Activated CD8-positive, alpha-beta T cell treated with anti-CD3 and anti-CD28 coated beads for 36 hours (primary cell): ENCODE measurements around the gene OR6X1. TPM values are rescaled to one million over a fixed set of nuclear protein-coding genes. Genes with fewer than 3 reads are reported as not detected.
"Not testable (repeated sequence)": the region's sequence is repeated elsewhere in the genome, so short reads cannot be mapped to it uniquely, and the experiment has no call there.

ENCODE experiments used
- ATAC-seq: fragments of 200-7000 bp; cut with Tn5 transposase; one replicate; pipeline ENCODE4 v1.10.0; 2021; ENCODE audit warnings: mild to moderate bottlenecking, moderate library complexity
- CTCF ChIA-PET: fragments of 350-600 bp; sonication (Branson Sonifier 250); formaldehyde crosslinking; loops from one replicate; lab custom pipeline; 2021; ENCODE audit warnings: antibody characterized with exemption; lab: Charles Lee
- POLR2A ChIA-PET: fragments of 350-600 bp; sonication (Branson Sonifier 250); formaldehyde crosslinking; loops from one replicate; lab custom pipeline; 2021; ENCODE audit warnings: antibody characterized with exemption; lab: Charles Lee
- DNase-seq: peaks from one replicate; pipeline ENCODE4 v3.0.0-alpha.2; 2020
- H3K27ac Mint-ChIP-seq: one replicate; pipeline ENCODE4 v1.8.0; 2021; ENCODE audit warnings: mild to moderate bottlenecking, mixed read lengths
- H3K27me3 Mint-ChIP-seq: one replicate; pipeline ENCODE4 v1.8.0; 2021; ENCODE audit warnings: mixed read lengths
- H3K36me3 Mint-ChIP-seq: one replicate; pipeline ENCODE4 v1.8.0; 2021; ENCODE audit warnings: low read depth, mixed read lengths
- H3K4me1 Mint-ChIP-seq: one replicate; pipeline ENCODE4 v1.8.0; 2021; ENCODE audit warnings: low read depth, mixed read lengths
- H3K4me3 Mint-ChIP-seq: one replicate; pipeline ENCODE4 v1.8.0; 2021; ENCODE audit warnings: mild to moderate bottlenecking, moderate library complexity, mixed read lengths
- H3K9me3 Mint-ChIP-seq: one replicate; pipeline ENCODE4 v1.8.0; 2021; ENCODE audit warnings: mixed read lengths
- CTCF ChIP-seq: fragments of 200-600 bp; IDR thresholded peaks from one replicate; pipeline ENCODE4 v1.8.0; 2022; ENCODE audit warnings: antibody characterized with exemption, mild to moderate bottlenecking
- intact Hi-C: fragments of 100-400 bp; cut with micrococcal nuclease; formaldehyde crosslinking; loops from one replicate; pipeline ENCODE4 v1.10.0; 2022
- total RNA-seq, 2 experiments: library from RNA; stranded (reverse); gene quantifications; one replicate each; pipeline ENCODE4 v1.2.3, GENCODE V29; 2021

Gene OR6X1
- total RNA-seq, 2 experiments from 2014 or later, result not detected

- POLR2A ChIA-PET, result interaction anchor here (0.8 kb wide), 1 partner anchor 8 kb away, joined by 3 read pairs; no protein-coding TSS in a partner anchor
- Mint-ChIP-seq H3K4me3 (no peak overlapping the region), H3K27me3 (peaks cover 13% of the 10 kb centered on the region), H3K9me3 (no peaks in the 10 kb centered on the region), H3K36me3 (peaks cover 16% of the 10 kb centered on the region), H3K27ac (no peak overlapping the region), H3K4me1 (no peaks in the 10 kb centered on the region)
- DNase-seq (no peak), ATAC-seq (no peak)
- CTCF ChIA-PET, result interaction anchor here (0.9 to 3.4 kb wide), 6 partner anchors 8 to 472 kb away, joined by 3 to 22 read pairs (median 4); no protein-coding TSS in a partner anchor
- intact Hi-C loops, result no loop called here
- TF ChIP-seq CTCF, result no peak
Observed at GRCh38 chr11:123719452-123719851, 34.9 kb downstream of the OR6X1 start.

- H3K27me3 Mint-ChIP-seq, result peaks cover 13% of the 10 kb centered on the region
- H3K27ac Mint-ChIP-seq, result no peak overlapping the region
- no peak for TF ChIP-seq CTCF
- no peak for DNase-seq
- no peak overlapping the region for H3K4me3 Mint-ChIP-seq
- no peaks in the 10 kb centered on the region for H3K9me3 Mint-ChIP-seq
- ChIA-PET CTCF (interaction anchor here (0.9 to 3.4 kb wide), 4 partner anchors 7 to 78 kb away, joined by 3 to 22 read pairs (median 10); no protein-coding TSS in a partner anchor), POLR2A (interaction anchor here (0.7 to 0.8 kb wide), 2 partner anchors 9 to 10 kb away, joined by 3 read pairs; no protein-coding TSS in a partner anchor)
- intact Hi-C loops, result no loop called here
- peaks cover 6% of the 10 kb centered on the region for H3K36me3 Mint-ChIP-seq
- H3K4me1 Mint-ChIP-seq, result no peaks in the 10 kb centered on the region
- no peak for ATAC-seq
Observed at GRCh38 chr11:123718469-123718868, 35.8 kb downstream of the OR6X1 start.

- no peak for TF ChIP-seq CTCF
- CTCF ChIA-PET, result interaction anchor here (3.4 kb wide), 1 partner anchor 11 kb away, joined by 22 read pairs; no protein-coding TSS in a partner anchor
- no peak overlapping the region for H3K27ac Mint-ChIP-seq
- no peak overlapping the region for H3K4me3 Mint-ChIP-seq
- DNase-seq, result no peak
- intact Hi-C loops, result no loop called here
- POLR2A ChIA-PET, result no interaction called here
- H3K9me3 Mint-ChIP-seq, result no peaks in the 10 kb centered on the region
- no peak for ATAC-seq
- peaks cover 14% of the 10 kb centered on the region for H3K27me3 Mint-ChIP-seq
- H3K36me3 Mint-ChIP-seq, result peaks cover 2% of the 10 kb centered on the region
- H3K4me1 Mint-ChIP-seq, result no peaks in the 10 kb centered on the region
Observed at GRCh38 chr11:123718063-123718462, 36.3 kb downstream of the OR6X1 start.

- H3K27ac Mint-ChIP-seq, H3K36me3 Mint-ChIP-seq, H3K4me1 Mint-ChIP-seq, H3K9me3 Mint-ChIP-seq, POLR2A ChIA-PET, H3K4me3 Mint-ChIP-seq, intact Hi-C loops, DNase-seq, ATAC-seq: not testable (repeated sequence)
- CTCF ChIA-PET, result interaction anchor here (2.6 to 11.0 kb wide), 4 partner anchors 7 to 75 kb away, joined by 15 to 196 read pairs (median 50); no protein-coding TSS in a partner anchor
- H3K27me3 Mint-ChIP-seq, result peaks cover 21% of the 10 kb centered on the region
Observed at GRCh38 chr11:123712627-123713026, 41.7 kb downstream of the OR6X1 start.

- DNase-seq, result peak; percentile 79
- Mint-ChIP-seq H3K36me3 (no peaks in the 10 kb centered on the region), H3K9me3 (no peaks in the 10 kb centered on the region), H3K27ac (no peak overlapping the region), H3K4me1 (no peaks in the 10 kb centered on the region), H3K4me3 (no peak overlapping the region), H3K27me3 (peaks cover 4% of the 10 kb centered on the region)
- TF ChIP-seq CTCF, result peak; percentile 72
- intact Hi-C loops, result loop anchor here (2.0 kb wide), 1 partner anchor 67 kb away; no protein-coding TSS in a partner anchor
- ChIA-PET POLR2A (interaction anchor here (1.3 to 1.8 kb wide), 2 partner anchors 20 to 27 kb away, joined by 4 to 8 read pairs; no protein-coding TSS in a partner anchor), CTCF (interaction anchor here (0.6 to 11.0 kb wide), 35 partner anchors 9 to 300 kb away, joined by 3 to 196 read pairs (median 4); partner anchors contain the start of gene SCN3B)
- peak; percentile 65 for ATAC-seq
Observed at GRCh38 chr11:123707606-123708205, 46.6 kb downstream of the OR6X1 start.
